Stimulated activated CD4-positive, alpha-beta T cell treated with anti-CD3 and anti-CD28 coated beads, Interleukin-15, amount 100 ng/mL, for 48 hours (primary cell): Measurements from ENCODE around the gene IFT25.

Experiments
- DNase-seq, 2 donors: peaks; one replicate each; pipeline ENCODE4 v3.0.0-alpha.2; 2020; ENCODE audit warnings: low read depth in 2 of 2

Gene IFT25

DNA sequence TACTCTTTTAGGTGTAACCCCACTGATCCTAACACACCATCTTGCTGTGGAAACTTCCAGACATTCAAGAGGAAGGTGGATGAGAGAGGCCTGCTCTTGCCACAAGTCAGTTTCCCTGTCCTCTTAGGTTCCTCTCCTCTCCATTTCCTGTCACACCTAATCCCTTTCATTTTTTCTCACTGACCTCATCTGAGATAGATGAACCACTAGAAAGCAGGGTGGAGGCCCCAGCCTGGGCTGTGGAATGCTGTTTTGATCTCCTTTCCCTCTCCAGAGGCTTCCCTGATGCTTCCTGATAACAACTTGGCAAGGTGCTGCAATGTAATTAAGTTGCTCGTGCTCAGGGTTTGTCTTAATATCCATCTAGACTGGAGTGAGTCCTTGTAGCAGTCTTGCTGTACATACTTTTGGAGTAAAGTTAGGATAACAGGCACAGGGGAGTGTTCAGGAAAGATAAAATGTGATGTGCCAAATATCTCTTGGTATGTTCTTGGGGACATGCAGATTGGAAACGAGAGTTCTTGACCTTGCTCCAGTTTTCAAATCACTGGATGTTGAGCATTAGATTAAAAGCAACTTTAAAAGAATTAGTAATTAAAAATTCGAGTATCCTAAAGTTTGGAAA is 11.8 kb upstream of the IFT25 start:
- no peak for DNase-seq

DNA sequence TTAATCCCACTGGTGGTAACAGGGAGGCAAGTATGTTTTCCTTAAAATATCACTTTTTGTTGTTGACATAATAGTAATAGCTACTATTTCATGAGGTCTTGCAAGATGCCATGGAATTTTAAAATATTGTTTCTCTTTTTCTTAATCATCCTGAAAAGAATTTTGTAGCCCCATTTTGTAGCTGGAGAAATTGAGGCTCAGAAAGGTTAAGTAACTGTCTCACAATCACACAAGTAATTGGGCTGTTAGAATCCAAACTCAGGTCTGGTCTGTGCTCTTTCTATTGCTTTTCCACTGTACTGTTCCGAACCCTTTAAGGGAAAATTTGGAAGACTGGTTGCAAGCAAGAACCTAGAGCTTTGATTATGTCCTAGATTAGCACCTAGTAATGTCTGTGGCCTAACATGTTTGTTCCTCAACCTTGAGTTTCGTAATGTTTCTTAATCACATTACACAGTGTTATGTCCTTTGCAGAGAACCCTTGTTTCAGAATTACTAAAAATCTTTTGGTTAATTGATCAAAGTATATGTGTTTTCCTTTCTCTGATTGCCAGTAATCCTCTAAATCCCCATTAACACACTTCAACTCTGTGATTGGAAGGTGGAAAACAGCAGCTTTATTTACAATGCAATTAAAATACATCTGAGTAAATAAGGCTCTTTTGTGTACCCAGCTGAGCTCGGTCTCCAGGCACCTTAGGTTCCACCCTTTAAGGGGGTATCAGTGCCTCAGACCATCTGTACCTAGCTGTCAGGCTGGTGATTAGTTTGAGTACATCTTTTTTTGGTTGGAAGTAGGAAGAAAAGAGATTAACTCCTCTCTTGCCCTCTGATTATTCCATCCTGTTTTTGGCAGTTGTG is 11.0 kb upstream of the IFT25 start:
- DNase-seq: no peak

DNA sequence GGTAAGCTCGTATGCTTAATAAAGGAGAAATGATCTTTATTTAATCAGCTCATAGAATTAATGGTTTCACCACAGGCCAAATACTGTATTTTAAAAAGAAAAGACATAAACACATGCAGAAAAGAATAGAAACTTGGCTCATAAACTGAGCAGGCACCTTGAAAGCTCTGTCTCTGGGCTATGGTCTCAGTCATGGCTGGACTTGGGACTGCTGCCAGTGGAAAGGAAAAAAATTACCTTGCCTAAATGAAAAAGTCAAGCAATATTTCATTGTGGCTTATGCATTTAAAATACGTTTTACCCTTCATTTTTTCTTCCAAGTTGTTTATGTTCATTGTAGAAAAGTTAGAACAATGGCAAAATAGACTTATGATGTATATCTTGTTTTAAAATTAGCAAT is 8.6 kb upstream of the IFT25 start:
- no peak for DNase-seq

DNA sequence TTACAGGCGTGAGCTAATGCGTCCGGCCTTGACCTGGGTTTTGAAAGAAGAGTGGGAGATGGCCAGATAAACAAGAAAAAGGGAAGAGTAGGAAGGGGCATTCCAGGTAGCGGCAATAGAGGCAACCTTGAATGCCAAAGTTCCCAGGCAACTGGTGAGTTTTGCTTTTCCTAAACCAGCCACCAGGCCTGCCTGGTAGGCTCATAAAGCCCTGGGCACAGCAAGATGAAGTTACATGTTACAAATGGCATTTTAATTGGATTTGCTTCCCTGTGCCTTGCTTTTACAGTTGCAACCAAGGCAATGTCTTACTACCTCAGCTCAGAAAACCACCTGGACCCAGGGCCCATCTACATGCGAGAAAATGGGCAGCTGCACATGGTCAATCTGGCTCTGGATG is 6.2 kb upstream of the IFT25 start:
- DNase-seq: no peak

DNA sequence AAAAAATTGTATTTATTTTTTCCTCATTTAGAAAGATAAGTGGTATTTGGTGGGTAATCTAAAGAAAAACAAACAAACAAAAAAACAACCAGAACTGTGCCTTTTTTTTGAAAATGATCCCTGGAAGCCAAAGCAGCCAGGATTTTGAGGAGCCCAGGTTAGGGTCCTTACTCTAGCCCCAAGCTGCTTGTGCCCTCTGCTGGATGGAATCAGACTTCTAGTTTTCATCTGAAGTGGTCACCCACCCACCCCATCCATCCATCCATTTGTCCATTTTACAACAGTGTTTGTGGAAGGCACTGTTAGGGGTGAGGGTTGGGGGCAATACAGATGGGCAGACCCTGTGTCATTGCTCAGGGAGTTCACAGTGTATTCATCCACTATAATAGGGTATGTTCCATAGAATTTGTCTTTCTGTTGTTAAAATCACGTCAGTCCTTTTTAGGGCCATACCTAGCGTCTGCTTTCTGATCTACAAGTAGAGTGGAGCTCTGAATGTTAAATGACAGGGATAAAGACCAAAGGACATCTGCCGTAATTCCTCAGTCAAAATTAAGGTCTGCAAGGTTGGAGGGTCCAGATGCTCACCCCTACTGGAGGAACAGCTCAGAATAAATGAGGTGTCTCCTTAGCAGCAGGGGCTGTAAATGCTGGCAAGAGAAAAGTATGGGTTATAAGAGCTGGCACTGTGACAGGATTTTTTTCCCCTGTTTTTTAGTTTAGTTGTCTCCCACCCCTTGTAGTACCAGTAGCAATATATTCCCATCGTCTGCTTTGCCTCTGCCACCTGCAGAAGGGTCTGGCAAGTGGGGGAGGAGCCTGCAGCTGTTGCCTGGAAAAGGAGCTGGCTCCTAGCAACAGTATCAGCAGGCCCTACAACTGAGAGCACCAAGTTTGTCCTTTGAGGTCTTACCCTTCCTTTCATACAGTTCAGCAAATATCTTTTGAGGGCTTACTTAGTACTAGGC is 3.8 kb upstream of the IFT25 start:
- DNase-seq: peak in 1 of 2 donors; percentile 6

DNA sequence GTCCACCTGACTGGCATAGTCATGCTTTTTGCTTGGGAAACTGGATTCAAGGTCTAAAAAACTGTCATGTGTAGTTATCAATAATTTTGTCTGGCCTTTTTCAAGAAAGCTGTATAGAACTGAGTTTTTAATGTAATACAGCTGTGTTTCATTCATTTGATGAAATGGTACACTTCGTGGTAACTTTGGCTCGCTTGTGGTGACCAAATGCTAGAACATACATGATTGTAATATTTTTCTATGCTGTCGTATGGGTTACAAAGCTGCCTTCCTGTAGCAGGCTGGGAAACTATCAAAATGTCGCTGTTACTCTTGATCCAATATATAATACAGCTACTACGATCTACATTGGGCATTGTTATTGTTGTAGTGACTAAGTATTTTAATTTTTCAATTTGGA is 2.8 kb upstream of the IFT25 start:
- DNase-seq: no peak

DNA sequence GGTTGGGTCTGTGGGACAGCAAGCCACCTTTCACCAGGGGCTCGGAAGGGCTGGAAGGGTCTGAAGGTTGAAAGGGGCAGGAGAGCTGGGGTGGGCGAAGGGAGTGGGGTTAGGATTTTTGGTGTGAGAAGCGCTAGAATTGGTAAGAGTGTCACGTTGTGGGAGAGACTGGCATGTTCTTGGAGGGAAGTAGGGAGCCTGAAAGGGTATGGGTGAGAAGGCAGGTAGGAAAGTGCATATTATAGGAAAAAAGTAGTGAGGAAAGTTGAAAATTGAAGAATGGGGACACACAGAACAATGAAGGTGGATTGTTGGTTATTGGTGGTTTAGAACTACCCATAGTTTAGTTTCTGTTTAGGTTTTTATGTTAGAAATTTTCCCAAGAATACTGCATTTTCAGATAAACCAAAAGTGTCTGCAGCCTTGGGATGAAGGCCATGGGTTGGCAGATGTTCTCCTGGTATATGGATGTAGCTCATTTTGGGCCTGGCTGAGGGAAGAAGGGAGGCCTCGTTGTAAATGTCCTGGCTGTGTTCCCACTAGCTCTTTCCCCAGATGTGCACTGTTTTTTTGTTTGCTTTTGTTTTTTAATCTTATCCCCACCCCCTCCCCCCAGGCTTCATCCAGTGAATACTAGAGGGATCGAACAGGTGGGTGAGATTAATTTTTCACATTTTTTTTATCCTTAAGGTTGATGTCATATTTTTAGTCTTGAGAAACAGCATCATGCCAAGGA is 1.8 kb upstream of the IFT25 start:
- DNase-seq: no peak

DNA sequence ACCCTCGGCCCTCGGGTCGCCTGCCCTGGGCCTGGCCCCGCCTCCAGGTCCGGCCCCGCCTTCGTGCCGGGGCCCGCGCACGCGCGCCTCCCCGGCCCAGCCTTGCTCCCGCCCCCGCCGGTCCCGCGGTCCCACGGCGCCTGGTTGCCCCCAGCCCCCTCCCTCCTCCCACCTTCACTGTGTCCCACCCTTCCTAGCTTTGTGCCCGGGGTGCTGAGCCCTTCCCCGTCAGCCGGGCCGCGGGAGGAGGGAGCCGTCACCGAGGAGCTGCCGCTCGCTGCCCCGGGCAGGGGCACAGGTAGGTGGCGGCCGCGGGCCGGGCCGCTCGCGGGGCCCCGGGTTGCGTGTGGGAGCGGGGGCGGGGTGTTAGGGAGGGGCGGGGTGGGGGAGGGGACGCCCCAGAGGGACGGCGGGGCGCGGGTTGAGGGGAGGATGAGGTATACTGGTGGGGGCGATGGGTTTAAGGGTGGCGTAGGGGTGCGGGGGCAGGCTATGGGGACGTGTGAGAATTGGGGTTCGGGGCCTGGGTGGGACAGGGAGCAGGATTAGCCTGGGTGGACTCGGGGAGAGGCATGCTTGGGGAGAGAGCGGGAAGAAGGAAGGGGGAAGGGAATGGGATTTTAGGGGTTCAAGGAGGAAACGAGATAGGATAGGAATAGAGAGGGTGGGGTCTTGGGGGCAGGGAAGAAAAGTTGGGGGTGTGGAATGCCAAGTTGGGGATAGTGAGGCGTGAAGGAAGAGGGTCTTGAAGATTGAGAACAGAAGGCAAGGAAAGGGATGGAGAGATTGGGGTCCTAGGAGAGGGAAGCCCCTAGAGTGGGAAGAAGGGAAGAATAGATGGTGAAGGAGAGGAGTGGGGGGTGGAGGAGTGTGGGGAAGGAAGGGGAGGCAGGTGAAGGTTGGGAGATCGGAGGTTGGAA is 1.0 kb upstream of the IFT25 start, which contains the start of gene LRRC42:
TSS of gene LRRC42 (plus strand) at position 99 of the 920 bp plus-strand sequence. CDS start 5,650 bp downstream, outside the sequence.
- DNase-seq: no peak

DNA sequence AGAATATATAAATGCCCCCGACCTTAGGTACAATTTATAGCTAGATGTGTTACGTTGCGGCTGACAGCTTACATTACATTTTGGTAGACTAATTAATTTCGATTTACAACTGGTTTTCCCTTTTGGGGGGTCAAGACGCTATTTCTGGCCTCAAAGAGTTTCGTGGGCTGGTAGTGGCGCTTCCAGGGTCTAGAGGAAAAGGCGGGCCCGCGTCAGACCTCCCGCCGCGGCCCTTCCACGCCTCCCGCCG is 391 bp downstream of the IFT25 start:
- no peak for DNase-seq

DNA sequence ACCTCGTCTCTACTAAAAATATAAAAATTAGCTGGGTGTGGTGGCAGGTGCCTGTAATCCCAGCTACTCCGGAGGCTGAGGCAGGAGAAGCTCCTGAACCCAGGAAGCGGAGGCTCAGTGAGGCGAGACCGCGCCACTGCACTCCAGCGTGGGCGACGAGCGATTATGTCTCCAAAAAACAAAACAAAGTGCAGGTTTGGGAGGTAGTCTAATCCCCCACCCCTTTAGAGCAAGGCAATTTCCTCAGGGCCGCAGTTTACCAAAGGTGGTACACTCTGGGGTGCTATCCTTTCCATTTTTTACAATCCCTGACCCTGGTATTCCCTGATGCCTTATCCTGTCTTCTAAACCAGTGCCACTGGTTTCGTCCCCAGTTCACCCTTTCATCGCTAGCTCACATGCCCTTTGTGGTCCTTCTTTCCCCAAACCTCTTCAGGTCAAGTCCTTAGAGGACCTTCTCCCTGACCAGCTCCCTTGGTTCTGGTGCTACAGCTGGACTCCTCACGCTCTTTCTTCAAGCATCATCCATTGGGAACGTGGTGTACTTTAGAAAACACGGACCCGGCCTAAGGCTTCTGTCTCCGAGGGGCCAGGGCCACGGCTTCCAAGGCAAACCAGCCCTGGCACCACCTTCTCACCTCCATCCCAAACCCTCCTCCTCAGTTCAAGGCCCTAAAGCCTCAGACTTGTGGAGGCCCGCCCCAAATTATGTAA is 873 bp downstream of the IFT25 start:
- no peak for DNase-seq

DNA sequence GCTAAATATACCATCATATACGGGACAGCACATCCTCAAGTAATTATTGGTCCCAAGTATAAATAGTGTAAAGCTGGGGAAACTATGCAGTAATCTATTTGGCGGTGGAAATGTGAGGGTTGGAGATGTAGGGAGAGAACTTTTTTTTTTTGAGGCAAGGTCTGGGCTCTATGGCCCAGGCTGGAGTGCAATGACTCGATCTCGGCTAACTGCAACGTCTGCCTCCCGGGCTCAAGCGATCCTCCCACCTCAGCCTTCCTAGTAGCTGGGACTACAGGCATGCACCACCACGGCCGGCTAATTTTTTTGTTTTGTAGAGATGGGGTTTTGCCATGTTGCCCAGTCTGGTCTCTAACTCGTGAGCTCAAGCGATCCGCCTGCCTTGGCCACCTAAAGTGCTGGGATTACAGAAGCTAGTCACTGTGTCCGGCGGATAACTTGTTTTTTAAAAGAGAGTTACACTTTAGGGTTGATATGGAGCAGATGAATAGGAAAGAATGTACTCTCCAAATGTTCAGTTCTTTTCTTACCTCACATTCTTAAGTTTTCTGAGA is 1.9 kb downstream of the IFT25 start:
- no peak for DNase-seq

DNA sequence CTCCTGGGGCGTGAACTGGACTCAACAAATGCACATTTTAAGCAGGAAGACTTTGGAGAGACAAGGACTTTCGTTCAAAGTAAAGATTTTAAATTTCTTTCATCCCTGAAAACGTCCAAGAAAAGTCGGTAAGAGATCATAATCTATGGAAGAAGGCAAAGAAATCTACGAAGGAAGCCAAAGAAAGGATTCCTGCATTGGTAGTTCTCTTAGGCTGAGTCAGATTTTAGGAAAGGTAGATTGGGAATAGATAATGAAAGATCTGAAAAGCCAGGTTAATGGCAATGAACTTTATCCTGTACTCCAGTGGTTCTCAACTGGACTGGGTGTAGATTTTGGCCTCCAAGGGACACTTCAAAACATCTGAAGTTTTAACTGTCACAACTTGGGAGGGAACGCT is 2.4 kb downstream of the IFT25 start:
- DNase-seq: no peak

DNA sequence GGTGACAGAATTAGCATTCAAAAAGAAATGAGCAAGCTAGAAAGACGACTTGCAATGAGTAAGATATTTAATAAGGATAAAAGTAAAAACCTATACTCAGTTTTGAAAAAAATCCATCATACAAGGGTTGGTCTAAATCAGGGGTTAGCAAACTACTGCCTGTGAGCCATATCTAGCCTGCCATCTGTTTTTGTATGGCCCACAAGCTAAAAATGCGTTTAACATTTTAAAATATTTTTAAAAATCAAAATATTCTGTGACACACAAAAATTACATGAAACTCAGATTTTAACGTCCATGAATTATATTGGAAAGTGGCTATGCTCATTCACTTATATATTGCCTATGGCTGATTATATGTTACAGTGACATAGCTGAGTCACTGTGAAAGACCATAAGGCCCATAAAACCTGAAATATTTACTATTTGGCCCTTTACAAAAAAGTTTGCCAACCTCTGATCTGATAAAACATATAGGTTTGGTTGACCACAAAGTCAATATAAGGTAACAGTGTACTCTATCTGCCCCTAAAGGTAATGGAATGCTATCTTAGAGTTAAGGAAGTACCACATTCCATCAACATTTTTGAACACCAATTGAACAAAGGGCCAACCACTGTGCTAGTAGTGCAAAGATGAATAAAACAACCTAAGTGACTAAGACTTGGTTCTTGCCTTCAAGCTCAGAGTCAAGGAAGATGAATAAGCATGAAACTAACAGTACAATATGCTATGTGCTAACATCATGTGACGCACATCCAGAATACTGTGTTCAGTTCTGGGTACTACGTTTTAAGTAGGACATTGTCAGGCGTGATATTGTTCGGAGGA is 3.2 kb downstream of the IFT25 start:
- no peak for DNase-seq

DNA sequence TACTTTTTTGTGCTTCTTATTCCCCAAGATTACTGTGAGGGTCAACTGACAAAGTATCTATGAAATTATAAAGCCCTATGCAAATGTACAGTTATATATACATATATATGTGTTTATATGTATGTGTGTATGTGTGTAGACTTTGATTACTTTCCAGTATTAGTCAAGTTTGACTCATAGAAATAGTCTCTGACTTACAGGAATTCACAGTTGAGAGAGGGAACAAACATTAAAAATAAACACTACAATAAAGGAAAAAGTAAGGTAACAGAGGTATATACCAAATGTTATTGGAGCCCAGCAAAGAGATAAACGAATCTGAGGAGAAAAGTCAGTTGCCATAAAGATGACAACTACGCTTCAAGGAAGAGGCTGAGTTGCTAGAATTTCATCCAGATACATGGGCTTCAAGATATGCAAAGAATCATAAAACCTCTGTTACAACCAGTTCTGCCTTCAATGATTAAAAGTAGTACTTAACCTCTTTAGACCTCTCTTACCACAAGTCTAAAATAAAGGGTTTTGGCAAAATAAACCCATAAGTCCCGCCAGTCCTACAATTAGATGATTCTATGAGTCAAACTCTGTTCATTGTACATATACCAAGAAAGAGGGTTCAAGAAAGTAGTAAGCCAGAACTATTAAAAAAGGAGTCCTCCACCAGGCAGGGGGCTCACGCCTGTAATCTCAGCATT is 7.2 kb downstream of the IFT25 start:
- no peak for DNase-seq

DNA sequence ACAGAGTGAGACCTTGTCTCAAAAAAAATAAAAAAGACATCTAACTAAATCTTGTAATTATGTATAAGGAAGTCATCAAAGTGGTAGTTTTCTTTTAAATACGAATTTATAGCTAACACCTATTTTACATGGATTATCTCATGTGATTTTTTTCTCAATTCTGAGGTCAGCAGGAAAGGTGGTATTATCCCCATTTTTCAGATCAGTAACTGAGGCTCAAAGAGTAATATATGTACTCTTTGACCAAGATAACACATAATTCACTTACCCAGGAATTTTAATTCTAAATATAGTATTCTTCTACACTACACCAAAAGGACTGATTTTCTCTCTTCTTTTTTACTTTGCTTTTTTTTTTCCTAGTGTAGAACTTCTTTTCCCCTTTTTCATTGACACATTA is 9.1 kb downstream of the IFT25 start:
- DNase-seq: no peak

DNA sequence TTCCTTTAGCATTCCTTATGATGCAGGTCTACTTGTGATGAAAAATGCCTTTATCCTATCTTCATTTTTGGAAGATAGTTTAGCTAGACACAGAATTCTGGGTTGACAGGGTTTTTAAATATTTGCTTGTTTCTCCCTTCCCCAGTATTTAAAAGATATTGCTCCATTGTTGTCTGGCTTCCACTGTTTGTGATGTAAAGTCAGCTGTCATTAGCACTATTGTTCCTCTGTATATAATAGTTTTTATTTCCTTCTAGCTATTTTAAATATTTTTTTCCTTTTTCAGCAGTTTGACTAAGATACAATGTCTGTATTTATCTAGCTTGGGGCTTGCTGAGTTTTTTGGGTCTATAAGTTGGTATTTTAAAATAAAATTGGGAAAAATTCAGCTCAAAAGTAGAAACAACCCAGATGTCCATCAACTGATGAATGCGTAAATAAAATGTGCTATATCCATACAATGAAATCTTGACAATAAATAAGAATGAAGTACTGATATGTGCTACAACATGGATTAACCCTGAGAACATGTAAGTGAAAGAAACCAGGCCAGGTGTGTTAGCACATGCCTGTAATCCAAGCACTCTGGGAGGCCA is 11.2 kb downstream of the IFT25 start:
- DNase-seq: no peak

DNA sequence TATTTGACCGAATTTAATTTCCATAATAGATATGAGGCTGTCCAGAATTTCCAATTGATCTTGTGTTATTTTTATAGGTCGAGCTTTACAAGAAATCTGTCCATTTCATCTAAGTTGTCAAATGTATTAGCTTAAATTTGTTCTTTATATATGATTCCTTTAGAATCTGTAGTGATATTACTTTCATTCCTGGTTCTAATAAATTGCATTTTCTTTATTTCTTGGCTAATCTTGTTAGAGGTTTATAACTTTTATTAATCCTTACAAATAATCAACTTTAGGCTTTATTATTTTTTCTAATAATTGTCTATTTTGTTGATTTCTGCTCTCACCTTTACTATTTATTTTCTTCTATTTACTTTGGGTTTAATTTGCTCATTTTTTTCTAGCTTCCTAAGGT is 14.0 kb downstream of the IFT25 start:
- no peak for DNase-seq

DNA sequence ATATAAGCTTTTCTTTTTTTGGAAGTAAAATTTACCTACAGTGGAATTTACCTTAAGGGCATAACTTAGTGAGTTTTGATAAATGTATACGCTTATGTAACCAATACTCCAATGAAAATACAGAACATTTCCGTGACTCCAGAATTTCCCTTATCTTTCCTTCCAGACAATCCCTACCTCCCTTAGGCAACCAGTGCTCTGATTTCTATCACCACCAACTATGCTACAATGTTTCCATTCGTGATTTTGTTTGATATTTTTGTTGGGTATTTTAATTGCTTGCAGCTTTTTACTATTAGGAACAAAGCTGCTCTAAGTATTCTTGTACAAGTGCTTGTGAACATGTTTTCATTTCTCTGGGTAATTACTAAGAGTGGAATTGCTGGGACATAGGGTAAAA is 14.6 kb downstream of the IFT25 start:
- DNase-seq: no peak
